Midbrain (tissue), 1 donor: ENCODE results near the gene SUPT4H1.
A peak's percentile ranks its signal among the peaks of the same experiment; 100 is the strongest.

Experiments used
- DNase-seq: peaks from one replicate; lab custom pipeline; 2025; lab: John Stamatoyannopoulos, UW

Gene SUPT4H1

GRCh38 chr17:58304750-58305486 is 47.1 kb downstream of the SUPT4H1 start:
- no peak for DNase-seq

GRCh38 chr17:58303971-58304749 is 47.8 kb downstream of the SUPT4H1 start:
- peak; percentile 15 for DNase-seq

- DNase-seq, result no peak
These were observed 48.9 kb downstream of the SUPT4H1 start for GRCh38 chr17:58302919-58303585.

- DNase-seq, result no peak
These were observed 49.7 kb downstream of the SUPT4H1 start for GRCh38 chr17:58302171-58302918.

GRCh38 chr17:58301504-58302150 is 50.4 kb downstream of the SUPT4H1 start:
- no peak for DNase-seq

GRCh38 chr17:58300336-58300735 is 51.7 kb downstream of the SUPT4H1 start:
- no peak for DNase-seq
